GM10266 (cell line): ENCODE measurements around the gene RHEX.

Experiments
- DNase-seq: peaks from one replicate; pipeline ENCODE4 v3.0.0; 2012; ENCODE audit errors: extremely low spot score
- CTCF ChIP-seq: IDR thresholded peaks from 2 replicates; pipeline ENCODE4 v1.5.1; 2012; ENCODE audit warnings: mild to moderate bottlenecking, low read depth; ENCODE audit not compliant: control insufficient read depth, insufficient read depth; ENCODE audit errors: missing control alignments

Gene RHEX

DNA sequence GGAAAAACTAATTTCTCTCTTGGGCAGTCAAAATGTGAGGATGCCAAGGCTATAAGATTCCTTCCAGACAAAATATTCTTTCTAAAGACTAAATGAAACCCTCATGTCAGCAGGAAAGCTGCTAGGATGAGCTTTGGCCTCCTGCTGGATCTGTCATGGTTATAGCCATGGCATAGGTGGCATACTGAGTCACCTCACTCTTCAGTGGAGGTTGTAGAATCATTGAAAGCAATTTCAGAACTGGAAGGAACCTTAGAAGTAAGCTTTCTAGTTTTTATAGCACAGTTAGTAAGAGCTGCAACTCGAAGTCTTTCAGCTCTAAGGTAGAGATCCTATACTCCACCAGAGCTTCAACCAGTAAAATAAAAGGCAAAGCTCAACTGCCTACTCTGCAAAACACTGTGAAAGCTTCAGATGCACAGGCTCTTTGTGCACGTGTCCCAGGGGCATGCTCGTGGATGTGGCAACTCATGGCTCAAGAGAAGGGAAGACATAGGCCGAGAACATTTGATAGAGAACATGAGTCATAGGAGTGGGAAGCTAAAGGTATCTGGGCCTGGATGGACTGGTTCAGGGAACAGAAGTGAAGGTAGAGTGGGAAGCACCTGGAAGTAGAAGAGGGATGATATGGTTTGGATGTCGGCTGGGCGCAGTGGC, 58.4 kb downstream of the RHEX start:
- TF ChIP-seq CTCF = no peak
- no peak for DNase-seq

GRCh38 chr1:206112600-206113301, 59.8 kb downstream of the RHEX start:
- TF ChIP-seq CTCF = no peak
- DNase-seq = no peak

- TF ChIP-seq CTCF = no peak
- DNase-seq = no peak
These were observed 62.0 kb downstream of the RHEX start for GRCh38 chr1:206114692-206115640.

DNA sequence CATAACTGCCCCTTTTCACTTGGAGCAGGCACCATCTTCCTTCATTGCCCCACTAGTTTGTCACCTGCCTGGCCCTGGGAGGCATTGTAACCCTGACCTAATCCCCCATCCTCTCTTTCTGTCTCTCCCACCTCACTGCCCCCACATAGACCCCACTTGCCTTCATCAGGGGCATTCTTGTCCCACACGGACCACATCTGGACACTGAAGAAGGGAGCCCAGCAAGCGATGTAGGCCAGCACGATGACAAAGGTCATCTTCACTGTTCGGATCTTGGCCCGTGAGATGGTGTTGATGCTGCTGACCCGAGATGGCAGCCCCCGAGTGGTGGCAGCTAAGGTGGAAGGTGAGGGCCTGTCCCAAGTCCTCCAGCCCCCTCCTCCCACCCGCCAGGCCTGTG, 62.8 kb downstream of the RHEX start:
- no peak for DNase-seq
- TF ChIP-seq CTCF = no peak

DNA sequence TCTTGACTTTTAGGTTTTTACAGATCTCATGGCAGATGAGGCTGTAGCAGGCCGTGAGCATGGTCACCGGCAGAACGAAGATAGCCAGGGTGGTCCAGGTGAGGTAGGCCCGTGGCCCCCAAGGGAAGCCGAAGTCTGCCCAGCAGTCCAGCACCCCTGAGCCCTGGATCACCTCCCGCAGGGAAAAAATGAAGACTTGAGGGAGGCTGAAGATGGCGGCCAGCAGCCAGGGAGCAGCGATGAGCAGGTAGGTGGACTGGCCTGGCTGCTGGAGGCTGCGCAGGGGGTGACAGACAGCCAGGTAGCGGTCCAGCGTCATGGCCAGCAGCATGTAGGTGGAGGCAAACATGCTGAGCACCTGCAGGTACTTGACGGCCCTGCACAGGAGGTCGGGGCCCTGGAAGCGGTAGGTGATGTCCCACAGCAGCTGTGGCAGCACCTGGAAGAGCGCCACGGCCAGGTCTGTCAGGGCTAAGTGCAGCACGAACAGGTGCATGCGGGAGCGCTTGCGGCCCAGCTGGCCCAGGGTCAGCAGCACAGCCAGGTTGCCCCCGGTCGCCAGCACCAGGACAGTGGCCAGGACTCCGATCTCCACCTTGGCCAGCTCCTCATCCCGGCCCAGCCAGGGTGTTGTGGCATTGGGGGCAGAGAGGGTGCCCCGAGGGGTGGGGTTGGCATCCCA, 63.4 kb downstream of the RHEX start:
- no peak for DNase-seq
- TF ChIP-seq CTCF = no peak

- TF ChIP-seq CTCF = no peak
- no peak for DNase-seq
These were observed 63.8 kb downstream of the RHEX start for GRCh38 chr1:206116873-206117150.
